ENCODE measurements around the gene FRY.

FRY gene

GRCh38 chr13:32199168-32199567 lies 167.6 kb downstream of the FRY start:
- no peak overlapping the region for H3K4me3 ChIP-seq (ENCODE audit: low read depth, low read length)
- TF ChIP-seq, protein P1, sequence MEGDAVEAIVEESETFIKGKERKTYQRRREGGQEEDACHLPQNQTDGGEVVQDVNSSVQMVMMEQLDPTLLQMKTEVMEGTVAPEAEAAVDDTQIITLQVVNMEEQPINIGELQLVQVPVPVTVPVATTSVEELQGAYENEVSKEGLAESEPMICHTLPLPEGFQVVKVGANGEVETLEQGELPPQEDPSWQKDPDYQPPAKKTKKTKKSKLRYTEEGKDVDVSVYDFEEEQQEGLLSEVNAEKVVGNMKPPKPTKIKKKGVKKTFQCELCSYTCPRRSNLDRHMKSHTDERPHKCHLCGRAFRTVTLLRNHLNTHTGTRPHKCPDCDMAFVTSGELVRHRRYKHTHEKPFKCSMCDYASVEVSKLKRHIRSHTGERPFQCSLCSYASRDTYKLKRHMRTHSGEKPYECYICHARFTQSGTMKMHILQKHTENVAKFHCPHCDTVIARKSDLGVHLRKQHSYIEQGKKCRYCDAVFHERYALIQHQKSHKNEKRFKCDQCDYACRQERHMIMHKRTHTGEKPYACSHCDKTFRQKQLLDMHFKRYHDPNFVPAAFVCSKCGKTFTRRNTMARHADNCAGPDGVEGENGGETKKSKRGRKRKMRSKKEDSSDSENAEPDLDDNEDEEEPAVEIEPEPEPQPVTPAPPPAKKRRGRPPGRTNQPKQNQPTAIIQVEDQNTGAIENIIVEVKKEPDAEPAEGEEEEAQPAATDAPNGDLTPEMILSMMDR (IDR thresholded peaks at IDR 0.05; ENCODE audit: low read depth, low read length) = no peak

- no peak overlapping the region for H3K4me3 ChIP-seq (ENCODE audit: low read depth, low read length)
- TF ChIP-seq, protein P1 (IDR thresholded peaks at IDR 0.05; ENCODE audit: low read depth, low read length) = no peak
Measured at GRCh38 chr13:32200741-32201140, 169.2 kb downstream of the FRY start.

DNA sequence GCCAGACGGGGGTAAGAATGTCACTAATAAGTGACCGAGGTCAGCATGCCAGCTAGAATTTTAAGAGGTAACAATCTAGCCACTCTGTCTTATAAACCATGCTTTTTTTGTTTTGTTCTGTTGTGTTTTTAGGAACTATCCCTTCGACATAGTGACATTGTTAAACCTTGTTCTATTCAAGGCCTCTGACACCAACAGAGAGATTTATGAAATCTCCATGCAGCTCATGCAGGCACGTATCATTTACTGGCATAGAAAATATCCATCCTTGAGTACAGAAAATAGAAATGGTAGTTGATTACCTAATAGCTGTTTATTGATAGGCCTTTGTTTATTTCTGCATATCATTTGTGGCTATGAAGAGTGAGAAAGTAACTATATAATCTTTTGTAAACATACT lies 170.2 kb downstream of the FRY start:
- TF ChIP-seq, protein P1 (IDR thresholded peaks at IDR 0.05; ENCODE audit: low read depth, low read length) = no peak

GRCh38 chr13:32202268-32202667 lies 170.7 kb downstream of the FRY start:
- TF ChIP-seq, protein P1 (IDR thresholded peaks at IDR 0.05; ENCODE audit: low read depth, low read length) = no peak
- no peak overlapping the region for H3K4me3 ChIP-seq (ENCODE audit: low read depth, low read length)

More for the DNA sequence above, 170.2 kb downstream of the FRY start:
- H3K4me3 ChIP-seq (ENCODE audit: low read depth, low read length) = no peak overlapping the region

DNA sequence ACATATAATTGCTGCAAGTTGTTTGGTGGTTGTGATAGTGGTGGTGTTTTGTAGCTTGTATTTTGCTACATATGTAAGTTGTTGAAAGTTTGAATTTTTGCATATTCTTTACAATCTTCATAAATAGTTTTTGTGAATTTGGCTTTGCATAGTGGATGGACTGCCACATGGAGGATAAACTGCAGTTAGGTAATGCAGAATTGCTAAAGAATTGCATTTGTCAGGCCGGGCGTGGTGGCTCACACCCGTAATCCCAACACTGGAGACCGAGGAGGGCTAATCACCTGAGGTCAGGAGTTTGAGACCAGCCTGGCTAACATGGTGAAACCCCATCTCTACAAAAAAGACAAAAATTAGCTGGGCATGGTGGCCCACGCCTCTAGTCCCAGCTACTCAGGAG lies 171.6 kb downstream of the FRY start:
- TF ChIP-seq, protein P1 (IDR thresholded peaks at IDR 0.05; ENCODE audit: low read depth, low read length) = no peak
- H3K4me3 ChIP-seq (ENCODE audit: low read depth, low read length) = no peak overlapping the region

DNA sequence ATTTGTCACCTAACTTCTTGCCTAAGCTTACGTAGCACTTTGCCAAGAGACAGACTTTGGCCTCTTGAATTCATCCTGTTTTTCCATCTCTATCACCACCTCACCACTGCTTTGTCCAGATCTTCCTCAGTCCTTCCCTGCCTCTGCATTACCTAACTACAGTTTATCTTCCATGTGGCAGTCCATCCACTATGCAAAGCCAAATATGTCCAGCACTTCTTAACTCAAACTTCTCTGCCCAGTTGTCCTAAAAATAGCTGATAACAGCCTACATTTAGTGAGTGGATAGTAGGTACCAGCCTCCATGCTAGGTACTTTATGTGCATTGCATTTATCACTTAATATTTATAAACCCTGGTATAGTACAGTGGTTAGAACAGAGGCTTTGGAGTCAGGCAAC lies 172.2 kb downstream of the FRY start:
- no peak overlapping the region for H3K4me3 ChIP-seq (ENCODE audit: low read depth, low read length)
- TF ChIP-seq, protein P1 (IDR thresholded peaks at IDR 0.05; ENCODE audit: low read depth, low read length) = no peak

DNA sequence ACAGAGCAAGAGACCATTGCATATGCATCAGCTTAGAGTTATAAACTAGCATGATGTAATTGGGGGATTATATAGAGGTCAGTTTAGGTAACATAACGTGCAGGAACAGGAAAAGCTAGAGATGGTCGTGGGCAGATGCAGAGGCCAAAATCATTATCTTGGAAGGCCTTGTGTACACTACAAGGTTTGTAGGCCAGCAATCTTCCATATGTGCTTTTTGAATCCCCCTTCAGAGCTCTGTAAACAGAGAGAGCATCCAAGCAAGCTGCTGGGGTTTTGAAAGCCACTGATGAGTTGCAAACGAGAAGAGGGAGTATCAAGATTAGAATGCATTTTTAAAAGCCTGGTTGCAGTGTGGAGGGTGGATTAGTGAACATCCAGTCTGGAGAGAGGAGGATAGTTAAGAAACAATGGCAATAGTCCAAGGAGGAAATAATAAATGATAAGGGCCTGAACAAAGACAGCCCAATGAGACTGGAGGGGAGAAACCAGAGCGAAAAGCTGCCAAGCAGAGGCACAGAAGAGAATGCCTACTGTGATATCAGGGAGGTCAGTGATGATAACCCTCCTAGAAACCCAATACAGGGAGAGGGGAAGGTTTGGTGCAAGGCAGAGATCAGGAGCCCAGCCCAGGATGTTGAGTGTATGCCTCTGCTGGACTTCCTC lies 174.0 kb downstream of the FRY start:
- TF ChIP-seq, protein P1 (IDR thresholded peaks at IDR 0.05; ENCODE audit: low read depth, low read length) = no peak
- H3K4me3 ChIP-seq (ENCODE audit: low read depth, low read length) = no peak overlapping the region

All from WI38 (cell line).